ENCODE measurements around the gene ZNF205.

Gene ZNF205

DNA sequence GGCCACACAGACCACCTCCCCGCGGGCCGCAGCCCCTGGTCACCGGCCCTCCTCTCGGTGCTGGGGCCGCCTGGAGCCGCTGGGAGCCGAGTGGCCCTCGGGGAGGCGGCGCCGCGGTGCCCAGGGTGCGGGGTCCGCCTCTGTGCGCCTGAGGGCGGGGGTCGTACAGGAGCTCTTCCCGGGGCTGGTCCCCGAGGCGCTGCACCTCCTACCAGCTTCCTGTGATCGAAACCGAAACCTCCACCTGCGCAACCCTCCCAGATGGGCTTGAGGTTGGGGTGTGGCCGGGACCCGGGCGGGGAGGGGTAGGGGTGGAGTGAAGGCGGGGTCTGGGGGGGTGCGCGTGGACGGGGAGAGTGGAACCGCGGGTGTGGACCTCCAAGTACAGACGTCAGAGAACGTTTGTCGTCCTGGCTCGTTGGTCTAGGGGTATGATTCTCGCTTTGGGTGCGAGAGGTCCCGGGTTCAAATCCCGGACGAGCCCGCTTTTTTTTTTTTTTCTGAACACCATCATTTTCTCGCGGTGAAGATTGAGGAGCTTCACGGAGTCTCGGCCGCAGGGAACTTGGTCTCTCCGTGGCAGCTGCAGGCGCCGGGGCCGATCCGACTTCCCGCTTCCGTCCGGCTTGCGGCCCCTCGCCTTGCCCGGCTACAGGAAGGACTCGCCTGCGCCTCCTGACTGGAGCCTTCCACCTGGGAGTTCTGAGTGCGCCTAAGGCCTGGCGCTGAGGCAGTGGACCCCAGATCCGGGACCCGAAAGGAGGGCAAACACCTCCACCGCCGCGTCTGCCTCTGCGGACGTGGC, 46.3 kb downstream of the ZNF205 start:
- Histone ChIP-seq H3K9ac (peak overlapping the region; percentile 29), H3K4me3 (ENCODE audit: low read depth, low read length) (peak overlapping the region; percentile 90), H3K4me2 (ENCODE audit: low read length) (peak overlapping the region; percentile 86), H3K27me3 (ENCODE audit: control insufficient read depth, insufficient read depth, low read length) (no peaks in the 10 kb centered on the region), H3K79me2 (no peaks in the 10 kb centered on the region), H3K9me3 (ENCODE audit: control insufficient read depth, low read length) (no peaks in the 10 kb centered on the region), H2AFZ (peak overlapping the region; percentile 91), H3K36me3 (ENCODE audit: control insufficient read depth, insufficient read depth, low read length) (no peaks in the 10 kb centered on the region), H3K27ac (peak overlapping the region; percentile 71), H3K4me1 (no peaks in the 10 kb centered on the region)
- TF ChIP-seq, protein P1, sequence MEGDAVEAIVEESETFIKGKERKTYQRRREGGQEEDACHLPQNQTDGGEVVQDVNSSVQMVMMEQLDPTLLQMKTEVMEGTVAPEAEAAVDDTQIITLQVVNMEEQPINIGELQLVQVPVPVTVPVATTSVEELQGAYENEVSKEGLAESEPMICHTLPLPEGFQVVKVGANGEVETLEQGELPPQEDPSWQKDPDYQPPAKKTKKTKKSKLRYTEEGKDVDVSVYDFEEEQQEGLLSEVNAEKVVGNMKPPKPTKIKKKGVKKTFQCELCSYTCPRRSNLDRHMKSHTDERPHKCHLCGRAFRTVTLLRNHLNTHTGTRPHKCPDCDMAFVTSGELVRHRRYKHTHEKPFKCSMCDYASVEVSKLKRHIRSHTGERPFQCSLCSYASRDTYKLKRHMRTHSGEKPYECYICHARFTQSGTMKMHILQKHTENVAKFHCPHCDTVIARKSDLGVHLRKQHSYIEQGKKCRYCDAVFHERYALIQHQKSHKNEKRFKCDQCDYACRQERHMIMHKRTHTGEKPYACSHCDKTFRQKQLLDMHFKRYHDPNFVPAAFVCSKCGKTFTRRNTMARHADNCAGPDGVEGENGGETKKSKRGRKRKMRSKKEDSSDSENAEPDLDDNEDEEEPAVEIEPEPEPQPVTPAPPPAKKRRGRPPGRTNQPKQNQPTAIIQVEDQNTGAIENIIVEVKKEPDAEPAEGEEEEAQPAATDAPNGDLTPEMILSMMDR (IDR thresholded peaks at IDR 0.05), result no peak

DNA sequence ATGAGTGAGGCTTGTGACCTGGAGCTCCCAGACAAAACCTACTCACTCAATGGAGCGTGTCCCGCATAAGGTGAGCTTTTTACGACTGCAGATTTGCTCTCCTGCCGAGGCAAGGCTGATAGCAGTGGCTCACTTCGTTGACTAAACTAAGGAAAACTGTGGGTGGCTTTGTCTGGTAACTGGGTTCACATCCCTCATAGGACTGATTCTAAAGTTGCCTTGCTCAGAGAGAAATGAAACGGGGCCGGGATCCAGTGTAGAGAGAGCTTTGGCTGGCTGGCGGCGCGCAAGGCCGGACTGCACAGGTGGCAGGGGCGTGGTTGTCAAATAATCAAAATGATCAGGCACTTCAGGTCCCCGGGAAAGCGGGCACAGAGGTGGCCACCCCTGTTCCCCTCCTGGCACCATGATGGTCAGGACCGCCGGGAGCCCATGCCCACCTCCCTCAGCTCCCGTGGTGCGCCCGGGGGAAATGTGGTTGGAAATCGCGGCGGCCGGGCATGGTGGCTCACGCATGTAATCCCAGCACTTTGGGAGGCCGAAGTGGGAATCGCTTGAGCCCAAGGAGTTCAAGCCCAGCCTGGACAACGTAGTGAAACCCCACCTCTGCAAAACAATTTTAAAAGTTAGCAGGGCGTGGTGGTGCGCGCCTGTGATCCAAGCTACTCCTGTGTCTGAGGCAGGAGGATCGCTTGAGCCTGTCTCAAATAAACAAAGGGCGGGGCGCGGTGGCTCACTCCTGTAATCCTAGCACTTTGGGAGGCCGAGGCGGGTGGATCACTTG, 49.0 kb downstream of the ZNF205 start:
- H3K79me2 ChIP-seq, result no peaks in the 10 kb centered on the region
- no peaks in the 10 kb centered on the region for H3K9me3 ChIP-seq (ENCODE audit: control insufficient read depth, low read length)
- H3K4me3 ChIP-seq (ENCODE audit: low read depth, low read length), result no peak overlapping the region
- H3K27ac ChIP-seq, result no peak overlapping the region
- H3K9ac ChIP-seq, result no peak overlapping the region
- no peak overlapping the region for H3K4me2 ChIP-seq (ENCODE audit: low read length)
- no peak overlapping the region for H2AFZ ChIP-seq
- no peaks in the 10 kb centered on the region for H3K4me1 ChIP-seq
- no peaks in the 10 kb centered on the region for H3K27me3 ChIP-seq (ENCODE audit: control insufficient read depth, insufficient read depth, low read length)
- H3K36me3 ChIP-seq (ENCODE audit: control insufficient read depth, insufficient read depth, low read length), result no peaks in the 10 kb centered on the region
- TF ChIP-seq, protein P1 (IDR thresholded peaks at IDR 0.05), result no peak

DNA sequence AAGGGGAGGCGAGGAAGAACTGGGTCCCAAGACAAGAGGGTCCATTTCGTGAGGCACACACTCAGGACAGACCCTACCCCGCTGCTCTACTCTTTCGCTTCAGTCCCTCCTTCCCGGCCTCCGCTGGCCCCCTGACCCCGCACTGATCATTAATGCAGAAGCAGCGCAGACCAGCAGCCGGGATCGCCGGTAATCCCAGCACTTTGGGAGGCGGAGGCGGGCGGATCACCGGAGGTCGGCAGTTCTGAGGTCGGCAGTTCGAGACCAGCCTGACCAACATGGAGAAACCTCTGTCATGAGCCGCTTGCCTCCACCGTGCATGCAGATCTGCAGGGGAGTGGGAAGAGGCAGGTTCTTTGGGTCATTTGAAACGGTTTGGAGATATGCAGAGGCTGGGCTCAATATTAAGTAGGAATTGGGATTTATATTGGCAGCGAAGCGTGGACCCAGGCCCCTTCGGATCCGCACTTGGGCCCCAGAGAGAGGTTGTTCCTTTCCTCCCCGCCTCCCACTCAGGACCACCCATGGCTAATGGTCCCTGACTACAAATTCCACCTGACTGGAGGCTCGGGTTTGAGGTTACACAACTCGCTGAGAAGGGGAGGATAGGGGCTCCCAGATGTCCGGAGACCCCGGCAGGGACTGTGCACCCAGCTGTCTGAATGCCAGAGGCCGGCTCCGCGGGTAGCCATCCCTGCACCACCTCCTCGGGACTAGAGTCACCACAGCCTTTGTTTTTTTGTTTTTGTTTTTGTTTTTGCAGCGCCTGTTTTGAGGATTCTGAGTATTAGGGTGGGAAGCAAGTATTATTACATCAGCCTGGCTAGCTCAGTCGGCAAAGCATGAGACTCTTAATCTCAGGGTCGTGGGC, 52.0 kb downstream of the ZNF205 start:
- Histone ChIP-seq H3K4me1 (no peaks in the 10 kb centered on the region), H3K4me3 (ENCODE audit: low read depth, low read length) (no peak overlapping the region), H3K4me2 (ENCODE audit: low read length) (no peak overlapping the region), H3K36me3 (ENCODE audit: control insufficient read depth, insufficient read depth, low read length) (no peaks in the 10 kb centered on the region), H3K27me3 (ENCODE audit: control insufficient read depth, insufficient read depth, low read length) (no peaks in the 10 kb centered on the region), H3K9me3 (ENCODE audit: control insufficient read depth, low read length) (no peaks in the 10 kb centered on the region), H3K27ac (no peak overlapping the region), H3K9ac (no peak overlapping the region), H2AFZ (no peak overlapping the region), H3K79me2 (no peaks in the 10 kb centered on the region)
- TF ChIP-seq, protein P1 (IDR thresholded peaks at IDR 0.05), result no peak

DNA sequence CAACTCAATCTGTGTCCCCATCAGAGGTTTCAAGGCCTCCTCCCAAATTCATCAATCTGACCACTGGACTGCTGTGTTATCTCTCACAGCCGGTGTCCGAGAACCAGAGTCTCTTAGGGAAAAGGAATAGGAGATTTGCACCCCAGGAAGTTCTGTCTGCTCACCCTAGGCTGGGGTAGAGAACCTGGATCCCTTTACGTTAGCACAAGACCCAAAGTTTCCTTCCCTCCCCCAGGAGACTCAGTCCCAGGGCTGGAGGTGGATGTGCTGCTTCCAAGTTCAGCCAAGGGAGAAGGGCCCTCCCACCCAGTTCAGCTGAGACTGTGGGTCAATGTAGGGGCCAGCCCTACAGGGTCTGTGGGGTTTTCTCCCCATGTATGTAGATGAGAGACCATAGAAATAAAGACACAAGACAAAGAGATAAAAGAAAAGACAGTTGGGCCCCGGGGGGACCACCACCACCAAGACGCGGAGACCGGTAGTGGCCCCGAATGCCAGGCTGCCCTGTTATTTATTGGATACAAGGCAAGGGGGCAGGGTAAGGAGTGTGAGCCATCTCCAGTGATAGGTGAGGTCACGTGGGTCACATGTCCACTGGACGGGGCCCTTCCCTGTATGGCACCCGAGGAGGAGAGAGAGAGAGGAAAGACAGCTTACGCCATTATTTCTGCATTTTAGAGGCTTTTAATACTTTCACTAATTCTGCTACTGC, 52.9 kb downstream of the ZNF205 start:
- Histone ChIP-seq H3K27me3 (ENCODE audit: control insufficient read depth, insufficient read depth, low read length) (no peaks in the 10 kb centered on the region), H3K9ac (no peak overlapping the region), H3K36me3 (ENCODE audit: control insufficient read depth, insufficient read depth, low read length) (no peaks in the 10 kb centered on the region), H3K27ac (no peak overlapping the region), H2AFZ (peak overlapping the region; percentile 79), H3K4me1 (no peaks in the 10 kb centered on the region), H3K4me3 (ENCODE audit: low read depth, low read length) (no peak overlapping the region), H3K79me2 (no peaks in the 10 kb centered on the region), H3K4me2 (ENCODE audit: low read length) (peak overlapping the region; percentile 44), H3K9me3 (ENCODE audit: control insufficient read depth, low read length) (no peaks in the 10 kb centered on the region)
- TF ChIP-seq, protein P1 (IDR thresholded peaks at IDR 0.05), result no peak

All from parathyroid adenoma (tissue), 2 donors.